NOMO-1 treated with DMSO at 0.1 percent for 48 hours (cell line): ENCODE data around the gene P2RX4.
A peak's percentile ranks its signal among the peaks of the same experiment; 100 is the strongest.
"Not testable (repeated sequence)": the region's sequence is repeated elsewhere in the genome, so short reads cannot be mapped to it uniquely, and the experiment has no call there.

ENCODE experiments used
- DNase-seq: peaks from one replicate; lab custom pipeline; 2025; ENCODE audit not compliant: unreplicated experiment; lab: John Stamatoyannopoulos, UW

The P2RX4 gene

GRCh38 chr12:121209624-121210572 is at the start of gene P2RX4:
P2RX4 (plus strand) TSS chr12:121210129; CDS start chr12:121210165, 36 bp downstream.
- DNase-seq, result peak; percentile 92

DNA sequence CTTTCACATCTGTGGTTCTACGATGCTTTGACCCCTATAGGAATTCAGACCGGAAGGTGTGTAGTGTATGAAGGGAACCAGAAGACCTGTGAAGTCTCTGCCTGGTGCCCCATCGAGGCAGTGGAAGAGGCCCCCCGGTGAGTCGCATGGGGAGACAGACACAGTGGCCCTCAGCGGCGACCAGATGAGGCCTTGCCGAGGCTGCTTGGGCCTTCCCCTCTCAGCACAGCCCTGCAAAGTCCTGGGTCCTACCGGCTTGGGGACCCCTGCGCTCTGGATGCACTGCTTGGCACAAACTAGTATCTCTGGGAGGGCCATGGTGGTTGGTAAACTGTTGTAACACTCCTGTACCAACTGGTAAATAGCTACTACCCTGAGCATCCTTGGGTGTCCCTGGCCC is 47.5 kb upstream of the P2RX4 start:
- DNase-seq, result no peak

DNA sequence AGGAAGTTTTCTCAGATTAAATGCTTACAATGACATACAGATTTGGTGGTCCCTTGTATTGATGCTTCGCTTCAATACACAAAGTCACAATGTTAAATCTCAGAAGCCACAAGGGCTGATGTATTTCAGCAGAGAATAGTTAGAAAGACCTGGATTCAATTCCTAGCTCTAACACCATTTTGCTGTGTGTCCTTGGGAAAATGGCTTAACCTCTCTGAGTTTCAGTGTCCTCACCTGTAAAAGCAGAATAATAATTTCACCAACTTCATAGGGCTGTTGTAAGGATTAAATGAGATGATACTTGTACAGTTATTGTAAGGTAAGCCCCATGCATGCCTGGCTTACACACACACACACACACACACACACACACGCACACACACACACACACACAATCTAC is 46.9 kb upstream of the P2RX4 start:
- no peak for DNase-seq

DNA sequence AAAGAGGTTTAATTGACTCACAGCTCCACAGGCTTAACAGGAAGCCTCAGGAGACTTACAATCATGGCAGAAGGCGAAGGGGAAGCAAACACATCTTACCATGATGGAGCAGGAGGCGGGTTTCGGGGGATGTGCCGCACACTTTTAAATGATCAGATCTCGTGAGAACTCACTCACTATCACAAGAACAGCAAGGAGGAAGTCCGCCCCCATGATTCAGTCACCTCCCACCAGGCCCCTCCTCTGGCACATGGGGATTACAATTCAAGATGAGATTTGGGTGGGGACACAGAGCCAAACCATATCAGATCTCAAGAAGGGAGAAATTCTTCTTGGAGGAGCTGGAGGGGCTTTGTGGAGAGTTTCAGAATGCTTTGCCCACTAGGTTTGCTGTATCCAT is 45.1 kb upstream of the P2RX4 start:
- not testable (repeated sequence) for DNase-seq

DNA sequence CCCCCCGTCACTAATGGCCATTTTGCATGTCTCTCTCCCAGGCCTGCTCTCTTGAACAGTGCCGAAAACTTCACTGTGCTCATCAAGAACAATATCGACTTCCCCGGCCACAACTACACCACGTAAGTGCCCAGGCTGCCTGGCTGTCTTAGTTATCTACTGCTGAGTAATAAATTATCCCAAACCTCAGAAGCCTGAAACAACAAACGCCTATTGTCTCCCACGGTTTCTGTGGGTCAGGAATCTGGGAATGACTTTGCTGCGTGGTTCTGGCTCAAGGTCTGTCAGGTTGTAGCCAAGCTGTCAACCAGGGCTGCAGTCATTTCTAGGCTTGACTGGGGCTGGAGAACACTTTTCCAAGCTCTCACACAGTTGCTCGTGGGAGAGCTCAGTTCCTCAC is 44.6 kb upstream of the P2RX4 start:
- DNase-seq, result no peak

DNA sequence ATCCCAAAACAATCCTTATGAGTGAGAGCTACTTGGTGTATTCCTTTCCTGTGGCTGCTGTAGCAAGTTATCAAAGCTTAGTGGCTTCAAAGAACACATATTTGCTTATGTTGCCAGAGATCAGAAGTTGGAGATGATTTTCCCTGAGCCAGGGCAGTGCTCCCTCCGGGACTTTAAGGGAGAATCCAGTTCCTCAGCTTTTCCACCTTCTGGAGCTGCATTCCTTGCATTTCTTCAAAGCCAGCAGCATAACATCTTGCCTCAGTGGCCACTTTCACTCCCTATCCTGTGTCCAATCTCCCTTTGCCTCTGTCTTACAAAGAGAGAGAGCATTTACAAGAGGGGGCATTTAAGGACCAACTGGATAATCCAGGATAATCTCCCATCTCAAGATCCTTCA is 43.6 kb upstream of the P2RX4 start:
- no peak for DNase-seq

- DNase-seq, result no peak
Measured at GRCh38 chr12:121167232-121167820, 42.6 kb upstream of the P2RX4 start.

GRCh38 chr12:121167951-121168350 is 42.0 kb upstream of the P2RX4 start:
- DNase-seq, result no peak

DNA sequence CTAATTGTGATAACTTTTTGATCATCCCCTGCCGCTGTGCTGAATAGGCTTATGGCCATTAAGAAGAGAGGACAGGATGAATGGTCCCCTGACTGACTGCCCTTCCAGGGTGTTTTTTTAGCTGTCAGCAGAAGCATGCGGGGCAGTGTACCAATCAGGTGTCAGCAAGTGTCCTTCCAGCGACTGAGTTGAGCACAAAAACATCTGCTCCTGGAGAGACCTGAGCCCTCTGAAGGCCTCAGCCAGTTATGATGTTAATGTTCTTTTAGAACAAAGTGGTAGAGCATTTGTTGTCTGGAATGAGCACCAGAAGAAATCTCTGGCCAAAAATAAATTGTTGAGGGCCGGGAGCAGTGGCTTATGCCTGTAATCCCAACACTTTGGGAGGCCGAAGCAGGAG is 39.8 kb upstream of the P2RX4 start:
- DNase-seq, result no peak

GRCh38 chr12:121170611-121171260 is 39.2 kb upstream of the P2RX4 start:
- DNase-seq, result peak; percentile 68

- no peak for DNase-seq
Measured at GRCh38 chr12:121172145-121172544, 37.8 kb upstream of the P2RX4 start.

- peak; percentile 71 for DNase-seq
Measured at GRCh38 chr12:121175383-121176119, 34.4 kb upstream of the P2RX4 start.

- DNase-seq, result no peak
Measured at GRCh38 chr12:121176826-121177529, 33.0 kb upstream of the P2RX4 start.

GRCh38 chr12:121181181-121181580 is 28.7 kb upstream of the P2RX4 start:
- DNase-seq, result no peak

GRCh38 chr12:121182222-121182893 is 27.6 kb upstream of the P2RX4 start:
- no peak for DNase-seq

DNA sequence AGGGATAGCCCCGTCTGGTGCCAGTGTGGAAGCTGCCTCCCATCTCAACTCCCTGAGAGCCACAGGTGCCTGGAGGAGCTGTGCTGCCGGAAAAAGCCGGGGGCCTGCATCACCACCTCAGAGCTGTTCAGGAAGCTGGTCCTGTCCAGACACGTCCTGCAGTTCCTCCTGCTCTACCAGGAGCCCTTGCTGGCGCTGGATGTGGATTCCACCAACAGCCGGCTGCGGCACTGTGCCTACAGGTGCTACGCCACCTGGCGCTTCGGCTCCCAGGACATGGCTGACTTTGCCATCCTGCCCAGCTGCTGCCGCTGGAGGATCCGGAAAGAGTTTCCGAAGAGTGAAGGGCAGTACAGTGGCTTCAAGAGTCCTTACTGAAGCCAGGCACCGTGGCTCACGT is 25.5 kb upstream of the P2RX4 start:
- DNase-seq, result no peak

- peak; percentile 83 for DNase-seq
Measured at GRCh38 chr12:121184984-121185889, 24.7 kb upstream of the P2RX4 start.

DNA sequence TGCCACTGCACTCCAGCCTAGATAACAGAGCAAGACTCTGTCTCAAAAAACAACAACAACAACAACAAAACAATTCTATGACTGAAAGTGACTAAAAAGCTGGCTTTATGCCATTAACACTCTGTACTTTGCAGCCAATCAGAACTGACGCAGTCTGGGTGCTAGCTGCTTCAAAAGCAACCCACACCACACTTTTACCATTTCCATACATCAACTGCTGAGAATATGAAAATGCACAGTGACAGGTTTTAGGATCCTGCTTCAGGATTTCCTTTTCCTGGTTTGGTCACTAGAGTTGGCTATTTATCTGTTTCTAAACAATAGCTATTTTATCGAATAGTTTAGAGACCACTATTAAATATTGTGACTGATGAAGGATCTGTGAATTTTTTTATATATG is 23.1 kb upstream of the P2RX4 start:
- no peak for DNase-seq

DNA sequence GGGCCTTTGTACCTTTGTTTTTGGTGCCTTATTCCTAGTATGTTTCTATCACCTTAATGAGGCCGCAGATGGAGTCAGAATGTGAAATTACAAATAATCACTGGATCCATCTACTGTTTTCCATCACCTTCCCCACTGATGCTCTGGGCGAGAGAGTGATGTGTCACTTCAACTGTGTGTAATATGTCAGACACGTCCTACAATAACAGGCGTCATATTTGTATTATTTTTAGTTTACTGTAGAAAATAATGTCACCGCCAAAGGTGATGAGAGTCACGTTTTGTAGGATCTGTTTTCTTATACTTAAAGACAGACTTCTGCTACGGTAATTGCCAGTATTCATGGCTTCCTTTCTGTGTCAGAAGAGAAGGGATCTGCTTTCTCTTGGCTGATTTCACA is 22.4 kb upstream of the P2RX4 start:
- DNase-seq, result no peak
